NOMO-1 treated with DMSO at 0.1 percent for 48 hours (cell line): ENCODE results near the gene EPOP.

Experiments used
- DNase-seq: peaks from one replicate; lab custom pipeline; 2025; ENCODE audit not compliant: unreplicated experiment; lab: John Stamatoyannopoulos, UW

The EPOP gene

DNA sequence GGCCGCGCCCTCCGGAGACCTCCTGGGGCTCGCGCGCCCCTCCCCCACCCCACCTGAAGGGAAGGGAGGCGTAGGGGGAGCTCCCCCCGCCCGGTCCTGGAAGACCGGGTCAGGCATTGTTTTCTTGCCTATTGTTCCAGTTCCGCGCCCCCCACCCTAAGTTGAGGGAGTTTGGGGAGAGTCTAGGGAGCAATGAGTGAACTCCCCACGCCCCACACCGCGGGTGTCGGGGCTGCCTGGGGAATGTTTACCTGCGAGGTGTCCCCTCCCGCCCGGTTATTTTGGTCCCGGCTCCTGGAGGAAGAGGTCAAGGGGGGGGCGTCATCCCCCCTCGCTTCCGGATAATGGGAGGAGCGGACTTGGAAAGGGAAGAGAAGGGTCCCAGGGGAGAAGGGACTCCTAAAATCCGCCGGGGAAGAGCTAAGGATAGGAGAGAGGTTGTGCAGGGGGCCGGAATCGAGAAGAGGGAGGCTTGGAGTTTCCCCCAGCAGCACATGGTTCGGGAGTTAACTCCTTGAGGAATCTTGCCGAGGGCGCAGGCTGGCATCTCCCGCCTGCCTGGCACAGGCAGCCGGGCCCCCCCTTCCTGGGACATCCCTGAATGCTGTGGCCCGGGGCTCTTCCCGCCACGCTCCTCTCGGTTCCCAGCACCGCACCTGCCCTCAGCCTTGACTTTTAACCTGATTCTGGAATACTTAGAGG is 31.2 kb upstream of the EPOP start:
- no peak for DNase-seq

- DNase-seq: no peak
Observed at GRCh38 chr17:38705523-38705802, 30.7 kb upstream of the EPOP start.

GRCh38 chr17:38704606-38705522 is 30.1 kb upstream of the EPOP start, which contains the start of gene MLLT6:
Gene MLLT6 (plus strand): TSS chr17:38705273. CDS start chr17:38705633, 360 bp downstream.
- peak; percentile 80 for DNase-seq

DNA sequence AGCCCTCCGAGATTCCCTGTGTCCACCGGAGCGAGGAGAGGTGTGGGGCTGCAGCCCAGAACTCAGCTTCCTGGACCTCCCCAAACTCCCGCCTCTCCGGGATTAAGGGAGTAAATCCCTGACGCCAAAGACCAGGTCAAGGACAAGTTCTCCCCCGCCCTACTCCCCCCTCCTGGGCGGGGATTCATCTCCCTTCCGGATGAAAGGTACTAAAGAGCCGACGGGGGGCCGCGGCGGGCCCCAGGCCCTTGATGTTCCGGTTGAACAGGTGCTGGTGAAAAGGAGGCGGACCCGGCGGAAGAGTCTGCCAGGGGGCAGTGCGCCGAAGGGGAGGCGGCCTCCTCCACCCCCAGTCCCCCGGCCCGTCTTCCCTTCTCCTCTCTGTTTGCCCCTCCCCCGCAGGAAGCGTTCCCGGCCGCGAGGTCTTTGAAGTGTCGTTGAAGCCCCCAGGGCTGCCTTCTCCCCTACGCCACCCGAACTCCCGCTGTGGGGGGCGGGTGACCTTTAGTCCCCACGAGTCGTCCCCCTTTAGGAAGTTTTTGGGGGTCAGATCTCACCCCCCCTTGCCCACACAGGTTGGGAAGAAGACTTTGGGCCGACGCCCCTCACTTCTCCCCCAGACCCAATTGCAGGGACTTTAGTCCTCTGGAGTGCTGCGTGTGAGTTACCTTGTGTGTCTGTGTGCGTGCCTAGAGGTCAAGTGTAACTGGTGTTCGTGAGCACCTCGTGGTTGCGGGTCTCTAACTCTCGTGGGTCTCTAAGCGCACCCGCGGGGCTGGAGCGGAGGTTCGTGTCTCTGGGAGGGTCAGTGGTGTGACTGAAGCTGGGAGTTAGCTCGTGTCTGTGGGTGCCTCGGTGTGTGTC is 29.2 kb upstream of the EPOP start:
- DNase-seq: peak; percentile 58

- DNase-seq: no peak
Observed at GRCh38 chr17:38702916-38703741, 28.4 kb upstream of the EPOP start.

- DNase-seq: peak; percentile 78
Observed at GRCh38 chr17:38702166-38702915, 27.6 kb upstream of the EPOP start.

GRCh38 chr17:38701504-38702165 is 26.9 kb upstream of the EPOP start:
- peak; percentile 62 for DNase-seq

- DNase-seq: no peak
Observed at GRCh38 chr17:38698760-38699159, 24.0 kb upstream of the EPOP start.

DNA sequence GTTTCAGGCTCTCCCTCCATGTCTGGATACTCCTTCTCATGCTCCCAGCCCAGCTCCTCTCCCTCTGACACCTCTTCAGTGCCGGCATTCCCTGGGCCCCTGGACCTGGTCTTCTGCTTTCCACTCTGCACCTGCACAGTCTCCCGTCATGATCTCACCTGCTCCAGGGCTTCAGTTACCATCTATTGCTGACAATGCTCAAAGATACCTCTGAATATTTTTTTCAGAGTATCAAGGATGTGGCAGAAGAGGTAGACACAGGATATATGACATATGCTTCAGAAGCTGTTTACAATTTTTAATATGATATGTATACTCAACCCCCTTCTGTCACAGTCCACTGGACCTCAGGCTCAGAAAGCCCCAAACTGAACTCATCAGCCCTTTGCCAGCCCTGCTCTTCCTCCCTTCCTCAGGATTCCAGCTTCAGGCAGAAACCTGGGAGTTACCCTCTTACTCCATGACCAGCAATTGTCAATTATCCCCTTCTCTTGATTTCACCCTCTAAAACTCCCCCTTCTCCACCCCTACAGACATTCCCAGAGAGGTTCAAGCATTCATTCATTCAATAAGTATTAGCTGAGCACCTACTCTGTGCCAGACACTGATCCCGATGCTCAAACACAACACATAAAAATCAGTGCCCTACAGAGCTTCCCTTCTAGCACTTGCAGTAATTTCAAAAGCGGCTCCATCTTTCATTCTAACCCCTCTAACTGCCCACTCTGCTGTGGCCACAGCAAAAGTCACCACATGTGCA is 22.5 kb upstream of the EPOP start:
- no peak for DNase-seq

DNA sequence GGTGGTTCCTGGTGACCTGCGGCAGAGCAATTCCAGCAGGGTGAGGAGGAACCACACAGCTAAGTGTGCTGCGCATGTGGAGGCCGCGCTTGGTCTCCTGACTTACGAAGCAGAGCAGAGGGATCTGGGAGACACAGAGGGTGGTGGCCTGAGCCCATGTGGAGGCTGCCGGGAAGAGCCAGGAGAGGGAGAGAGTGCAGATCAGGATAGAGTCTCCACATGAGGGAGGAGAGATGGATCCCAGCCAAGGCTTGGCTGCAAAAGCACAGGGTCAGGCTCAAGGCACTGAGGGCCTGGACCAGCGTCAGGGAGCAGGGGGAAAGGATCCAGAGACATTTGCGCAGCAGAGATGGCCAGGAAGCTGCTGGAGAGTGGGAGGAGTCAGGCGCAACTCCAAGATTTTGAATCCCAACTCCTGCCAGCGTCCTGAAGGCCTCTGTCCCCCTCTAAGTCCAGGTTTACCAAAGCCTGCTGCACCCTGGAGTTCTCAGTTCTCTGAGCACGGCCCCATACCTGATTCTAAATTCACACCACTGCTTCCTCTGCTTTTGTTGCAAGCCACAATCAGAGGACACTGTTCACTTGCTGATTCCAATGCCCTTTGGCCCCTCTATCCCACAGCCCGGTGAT is 19.1 kb upstream of the EPOP start:
- no peak for DNase-seq

- no peak for DNase-seq
Observed at GRCh38 chr17:38691154-38691553, 16.4 kb upstream of the EPOP start.

GRCh38 chr17:38690386-38690785 is 15.6 kb upstream of the EPOP start:
- no peak for DNase-seq

DNA sequence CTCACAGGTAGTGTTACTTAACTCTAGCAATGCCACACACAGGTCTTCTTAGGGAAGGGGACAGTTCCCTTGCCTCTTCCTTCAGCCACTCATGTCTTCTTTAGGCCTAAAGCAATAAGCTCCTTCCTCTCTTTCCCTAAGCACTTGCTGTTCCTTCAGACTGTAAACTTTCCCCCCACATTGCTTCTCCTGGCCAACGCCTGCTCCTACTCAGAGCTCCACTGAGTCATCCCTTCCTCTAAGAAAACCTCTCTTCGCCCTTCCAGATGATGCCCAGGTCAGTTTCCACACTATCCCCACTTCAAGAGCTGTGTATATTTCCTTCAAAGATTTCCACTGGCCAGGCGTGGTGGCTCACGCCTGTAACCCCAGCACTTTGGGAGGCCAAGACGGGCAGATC is 12.5 kb upstream of the EPOP start:
- DNase-seq: no peak

DNA sequence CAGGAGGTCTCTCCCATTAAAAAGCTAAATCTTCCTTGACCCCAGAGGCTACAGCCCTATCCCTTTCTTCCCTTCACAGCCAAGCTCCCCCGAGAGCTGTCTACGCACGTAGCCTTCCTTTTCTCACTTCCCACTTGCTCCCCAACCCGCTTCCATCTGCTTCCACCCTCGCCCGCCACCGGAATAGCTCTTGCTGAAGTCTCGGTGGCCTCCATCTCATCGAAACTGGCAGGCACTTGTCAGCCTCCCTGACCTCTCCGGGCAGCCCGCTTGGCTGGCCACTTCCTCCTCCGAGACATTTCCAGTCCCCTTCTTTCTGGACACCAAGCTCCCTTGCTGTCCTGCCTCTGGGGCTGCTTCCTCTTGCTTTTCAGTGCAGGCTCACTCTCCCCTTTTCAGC is 10.7 kb upstream of the EPOP start:
- DNase-seq: peak; percentile 24

- DNase-seq: no peak
Observed at GRCh38 chr17:38681096-38681495, 6.3 kb upstream of the EPOP start.

DNA sequence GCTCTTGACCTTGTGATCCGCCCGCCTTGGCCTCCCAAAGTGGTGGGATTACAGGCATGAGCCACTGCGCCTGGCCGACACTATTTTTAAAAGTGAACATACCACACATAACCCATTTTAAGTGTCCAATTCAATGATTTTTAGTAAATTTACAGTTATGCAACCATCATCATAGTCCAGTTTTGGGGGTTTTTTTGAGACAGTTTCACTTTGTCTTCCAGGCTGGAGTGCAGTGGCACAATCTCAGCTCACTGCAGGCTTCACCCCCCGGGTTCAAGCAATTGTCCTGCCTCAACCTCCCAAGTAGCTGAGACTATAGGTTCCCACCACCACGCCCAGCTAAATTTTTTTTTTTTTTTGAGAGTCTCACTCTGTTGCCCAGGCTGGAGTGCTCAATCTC is 3.1 kb upstream of the EPOP start:
- DNase-seq: no peak

GRCh38 chr17:38676706-38677504 is 2.1 kb upstream of the EPOP start:
- DNase-seq: peak; percentile 73
